Measurements from ENCODE around the gene ELL2. TPM values are rescaled to one million over a fixed set of nuclear protein-coding genes. Genes with fewer than 3 reads are reported as not detected.

ELL2 gene
- polyA plus RNA-seq, 3 donors, result 3.1 to 8.1 (median 5.8) TPM

DNA sequence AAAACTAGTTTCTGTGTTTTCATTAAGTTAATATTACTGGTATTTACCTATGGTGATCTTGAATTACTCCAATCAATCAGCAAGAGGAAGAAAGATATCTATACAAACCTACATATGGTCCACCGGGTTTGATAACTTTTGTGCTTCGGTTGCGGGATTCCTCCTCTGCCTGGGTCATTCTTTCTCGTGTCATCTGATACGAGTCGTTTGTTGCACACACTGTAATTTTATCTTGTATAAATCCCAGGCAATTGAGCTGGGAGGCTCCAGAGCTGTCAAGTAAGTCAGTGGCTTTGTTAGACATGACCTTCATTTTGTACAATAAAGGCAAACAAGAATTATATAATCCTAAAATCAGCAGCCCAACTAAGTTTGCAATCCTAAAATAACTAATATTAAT, 48.0 kb downstream of the ELL2 start:
- H3K27me3 Mint-ChIP-seq (ENCODE audit: low read depth in 3 of 3), result peaks cover 0 to 1% (median 0%) of the 10 kb centered on the region in 3 donors
- Histone ChIP-seq H3K27ac (ENCODE audit: low read depth in 1 of 2, low read length in 2 of 2) (no peak overlapping the region), H3K9me3 (replicated peaks in 1 of 2; ENCODE audit: control insufficient read depth in 1 of 2, insufficient read depth in 1 of 2, low read length in 2 of 2) (no peaks in the 10 kb centered on the region), H3K4me3 (replicated peaks in 1 of 3; ENCODE audit: low read depth in 2 of 3, low read length in 3 of 3) (no peak overlapping the region), H3K27me3 (ENCODE audit: control insufficient read depth in 2 of 2, insufficient read depth in 2 of 2, low read length in 2 of 2) (no peaks in the 10 kb centered on the region), H3K9ac (ENCODE audit: insufficient read depth, low read length, poor library complexity, severe bottlenecking) (no peak overlapping the region), H4K20me1 (ENCODE audit: insufficient read depth, low read length) (peaks cover 9% of the 10 kb centered on the region), H2AFZ (ENCODE audit: insufficient read depth, low read depth, low read length, poor library complexity, severe bottlenecking) (no peak overlapping the region), H3K36me3 (replicated peaks in 1 of 2; ENCODE audit: control insufficient read depth in 1 of 2, insufficient read depth in 2 of 2, low read length in 2 of 2) (peaks cover 0 to 20% of the 10 kb centered on the region in 2 donors), H3K79me2 (ENCODE audit: insufficient read depth, low read length) (no peaks in the 10 kb centered on the region), H3K4me1 (ENCODE audit: control insufficient read depth in 1 of 2, insufficient read depth in 2 of 2, low read length in 2 of 2) (peaks cover 27 to 33% of the 10 kb centered on the region in 2 donors), H3K4me2 (replicated peaks; ENCODE audit: extremely low read depth, low read length, poor library complexity, severe bottlenecking) (no peak overlapping the region)
- intact Hi-C loops (cut with micrococcal nuclease), result loop anchor here in 1 of 2 donors (5.0 kb wide), 1 partner anchor 51 kb away; no protein-coding TSS in a partner anchor
- H3K4me3 Mint-ChIP-seq, result no peak overlapping the region
- no peak for DNase-seq
- peaks cover 33% of the 10 kb centered on the region for H3K4me1 Mint-ChIP-seq
- 100% methylated on average over 4 of the region's 6 CpGs for WGBS (ENCODE audit: insufficient coverage)
- no peaks in the 10 kb centered on the region for H3K9me3 Mint-ChIP-seq
- no peak overlapping the region for H3K27ac Mint-ChIP-seq
- TF ChIP-seq CTCF (IDR thresholded peaks at IDR 0.05), result no peak
- H3K36me3 Mint-ChIP-seq, result peaks cover 30 to 35% of the 10 kb centered on the region in 2 donors

DNA sequence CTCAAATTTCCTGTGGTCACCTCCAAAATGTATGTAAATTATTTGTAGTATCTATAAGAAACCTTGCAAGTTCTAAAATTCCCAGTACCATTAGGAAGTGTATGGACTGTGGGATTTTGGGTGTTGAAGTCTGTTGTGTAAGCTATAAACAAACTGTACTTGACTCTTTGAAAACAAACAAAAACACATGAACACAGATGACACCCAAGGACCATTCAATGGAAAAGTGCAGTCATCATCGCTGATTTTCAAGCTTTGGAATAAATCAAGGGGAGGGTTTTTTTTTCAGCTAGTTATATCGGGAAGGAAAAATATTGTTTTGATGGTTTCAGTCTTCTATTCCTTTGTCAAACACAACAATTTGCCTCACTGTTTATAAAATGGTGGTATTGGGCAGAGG, 49.6 kb downstream of the ELL2 start:
- peaks cover 30 to 43% of the 10 kb centered on the region in 2 donors for H3K36me3 Mint-ChIP-seq
- no peak for DNase-seq
- Histone ChIP-seq H3K9ac (ENCODE audit: insufficient read depth, low read length, poor library complexity, severe bottlenecking) (no peak overlapping the region), H3K4me2 (replicated peaks; ENCODE audit: extremely low read depth, low read length, poor library complexity, severe bottlenecking) (no peak overlapping the region), H3K79me2 (ENCODE audit: insufficient read depth, low read length) (no peaks in the 10 kb centered on the region), H3K27me3 (ENCODE audit: control insufficient read depth in 2 of 2, insufficient read depth in 2 of 2, low read length in 2 of 2) (no peaks in the 10 kb centered on the region), H3K4me1 (ENCODE audit: control insufficient read depth in 1 of 2, insufficient read depth in 2 of 2, low read length in 2 of 2) (peaks cover 18 to 20% of the 10 kb centered on the region in 2 donors), H4K20me1 (ENCODE audit: insufficient read depth, low read length) (peaks cover 6% of the 10 kb centered on the region), H3K9me3 (replicated peaks in 1 of 2; ENCODE audit: control insufficient read depth in 1 of 2, insufficient read depth in 1 of 2, low read length in 2 of 2) (no peaks in the 10 kb centered on the region), H3K4me3 (replicated peaks in 1 of 3; ENCODE audit: low read depth in 2 of 3, low read length in 3 of 3) (no peak overlapping the region), H3K27ac (ENCODE audit: low read depth in 1 of 2, low read length in 2 of 2) (no peak overlapping the region), H2AFZ (ENCODE audit: insufficient read depth, low read depth, low read length, poor library complexity, severe bottlenecking) (no peak overlapping the region), H3K36me3 (replicated peaks in 1 of 2; ENCODE audit: control insufficient read depth in 1 of 2, insufficient read depth in 2 of 2, low read length in 2 of 2) (peaks cover 0 to 20% of the 10 kb centered on the region in 2 donors)
- no CpG with 5 or more reads among the region's 2 CpGs for WGBS (ENCODE audit: insufficient coverage)
- no peaks in the 10 kb centered on the region for H3K9me3 Mint-ChIP-seq
- no peak overlapping the region for H3K27ac Mint-ChIP-seq
- intact Hi-C loops (cut with micrococcal nuclease), result loop anchor here in 1 of 2 donors (5.0 kb wide), 1 partner anchor 50 kb away; no protein-coding TSS in a partner anchor
- no peak for TF ChIP-seq CTCF (IDR thresholded peaks at IDR 0.05)
- peaks cover 20% of the 10 kb centered on the region for H3K4me1 Mint-ChIP-seq
- no peak overlapping the region for H3K4me3 Mint-ChIP-seq
- peaks cover 0 to 1% (median 0%) of the 10 kb centered on the region in 3 donors for H3K27me3 Mint-ChIP-seq (ENCODE audit: low read depth in 3 of 3)
